ENCODE measurements around the gene SSR4.

DNA sequence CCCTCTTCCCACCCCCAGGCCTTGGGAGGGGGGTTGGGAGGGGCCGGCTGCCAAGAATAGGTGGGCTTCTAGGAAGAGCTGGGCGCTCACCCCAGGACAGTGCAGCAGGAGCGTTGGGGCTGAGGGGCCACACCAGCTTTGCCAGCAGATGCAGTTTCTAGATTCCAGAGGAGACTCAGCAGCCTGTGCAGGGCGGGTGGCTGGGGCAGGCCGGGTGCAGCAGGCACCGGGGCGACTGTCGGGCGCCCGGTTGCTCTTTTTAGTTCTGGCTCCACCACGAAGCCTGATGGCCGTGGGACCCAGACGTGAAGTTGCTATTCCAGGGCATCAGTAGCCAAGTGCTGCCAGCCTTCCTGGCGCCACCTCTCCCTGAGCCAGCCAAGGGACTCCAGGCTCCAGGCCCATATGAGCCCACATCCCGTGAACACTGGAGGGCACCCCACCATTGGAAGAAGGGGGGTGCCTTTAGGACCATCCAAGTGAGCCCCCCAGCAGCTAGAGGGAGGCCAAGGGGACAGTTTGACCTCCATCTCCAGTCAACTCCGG lies 5.8 kb downstream of the SSR4 start:
- TF ChIP-seq CTCF (IDR thresholded peaks at IDR 0.05; ENCODE audit: insufficient read depth, low read length) (no peak), POLR2AphosphoS5 (IDR thresholded peaks at IDR 0.05; ENCODE audit: low read depth) (no peak)
